Measurements from ENCODE around the gene CDK19. TPM values are rescaled to one million over a fixed set of nuclear protein-coding genes. Genes with fewer than 3 reads are reported as not detected.
A peak's percentile ranks its signal among the peaks of the same experiment; 100 is the strongest.

The CDK19 gene
- polyA plus RNA-seq, 1 donor (not counting 4 experiments of a cell fraction or from before 2014, with no cell fraction given), result 6.4 TPM

GRCh38 chr6:110656492-110656891, 158.8 kb downstream of the CDK19 start:
- H3K4me1 ChIP-seq (ENCODE audit: control insufficient read depth, extremely low read depth, insufficient read depth, low read length), result peaks cover 8% of the 10 kb centered on the region
- H3K27me3 ChIP-seq (ENCODE audit: control insufficient read depth, extremely low read depth, insufficient read depth, low read length), result no peaks in the 10 kb centered on the region
- H3K9ac ChIP-seq (ENCODE audit: control insufficient read depth, extremely low read depth, insufficient read depth, low read length), result no peak overlapping the region
- H2AFZ ChIP-seq (ENCODE audit: control insufficient read depth, low read length), result no peak overlapping the region
- H3K79me2 ChIP-seq (ENCODE audit: control insufficient read depth, insufficient read depth, low read length), result no peaks in the 10 kb centered on the region
- H3K36me3 ChIP-seq (ENCODE audit: control insufficient read depth in 2 of 2, extremely low read depth in 1 of 2, insufficient read depth in 2 of 2, low read length in 2 of 2), result peaks cover 0 to 3% of the 10 kb centered on the region in 2 experiments
- FAIRE-seq (no peak), DNase-seq (ENCODE audit: low read depth, low spot score) (no peak)
- H3K27ac ChIP-seq (ENCODE audit: control insufficient read depth, insufficient read depth, low read length), result peak overlapping the region; percentile 24
- dilution Hi-C loops (cut with MboI; ENCODE audit: extremely low pct_ligation_motif_present, low sequenced_read_pairs), result no loop called here
- H3K4me2 ChIP-seq (ENCODE audit: control insufficient read depth, extremely low read depth, insufficient read depth, low read depth, low read length), result no peak overlapping the region
- no peaks in the 10 kb centered on the region for H3K9me1 ChIP-seq (ENCODE audit: control insufficient read depth, extremely low read depth, insufficient read depth, low read length)
- TF ChIP-seq EZH2 (IDR thresholded peaks at IDR 0.05; ENCODE audit: low read length) (no peak), CTCF (optimal IDR thresholded peaks at IDR 0.05 in 1 of 3, IDR thresholded peaks at IDR 0.05 in 1 of 3, conservative IDR thresholded peaks at IDR 0.05 in 1 of 3; ENCODE audit: extremely low read depth in 1 of 3, insufficient read depth in 2 of 3, low read length in 3 of 3) (no peak)
- H3K4me3 ChIP-seq (ENCODE audit: control insufficient read depth in 2 of 3, extremely low read depth in 1 of 3, insufficient read depth in 2 of 3, low read depth in 1 of 3, low read length in 3 of 3), result no peak overlapping the region
- H4K20me1 ChIP-seq (ENCODE audit: control insufficient read depth, extremely low read depth, insufficient read depth, low read length), result no peaks in the 10 kb centered on the region
- no peaks in the 10 kb centered on the region for H3K9me3 ChIP-seq (ENCODE audit: control insufficient read depth, low read depth, low read length)

- dilution Hi-C loops (cut with MboI; ENCODE audit: extremely low pct_ligation_motif_present, low sequenced_read_pairs), result no loop called here
- Histone ChIP-seq H3K27me3 (ENCODE audit: control insufficient read depth, extremely low read depth, insufficient read depth, low read length) (no peaks in the 10 kb centered on the region), H3K79me2 (ENCODE audit: control insufficient read depth, insufficient read depth, low read length) (no peaks in the 10 kb centered on the region), H3K4me2 (ENCODE audit: control insufficient read depth, extremely low read depth, insufficient read depth, low read depth, low read length) (no peak overlapping the region), H3K9me1 (ENCODE audit: control insufficient read depth, extremely low read depth, insufficient read depth, low read length) (no peaks in the 10 kb centered on the region), H3K9ac (ENCODE audit: control insufficient read depth, extremely low read depth, insufficient read depth, low read length) (no peak overlapping the region), H3K9me3 (ENCODE audit: control insufficient read depth, low read depth, low read length) (no peaks in the 10 kb centered on the region), H3K36me3 (ENCODE audit: control insufficient read depth in 2 of 2, extremely low read depth in 1 of 2, insufficient read depth in 2 of 2, low read length in 2 of 2) (peaks cover 0 to 3% of the 10 kb centered on the region in 2 experiments), H2AFZ (ENCODE audit: control insufficient read depth, low read length) (no peak overlapping the region), H3K27ac (ENCODE audit: control insufficient read depth, insufficient read depth, low read length) (no peak overlapping the region), H4K20me1 (ENCODE audit: control insufficient read depth, extremely low read depth, insufficient read depth, low read length) (no peaks in the 10 kb centered on the region), H3K4me1 (ENCODE audit: control insufficient read depth, extremely low read depth, insufficient read depth, low read length) (peaks cover 8% of the 10 kb centered on the region), H3K4me3 (ENCODE audit: control insufficient read depth in 2 of 3, extremely low read depth in 1 of 3, insufficient read depth in 2 of 3, low read depth in 1 of 3, low read length in 3 of 3) (no peak overlapping the region)
- TF ChIP-seq CTCF (optimal IDR thresholded peaks at IDR 0.05 in 1 of 3, IDR thresholded peaks at IDR 0.05 in 1 of 3, conservative IDR thresholded peaks at IDR 0.05 in 1 of 3; ENCODE audit: extremely low read depth in 1 of 3, insufficient read depth in 2 of 3, low read length in 3 of 3) (no peak), EZH2 (IDR thresholded peaks at IDR 0.05; ENCODE audit: low read length) (no peak)
- DNase-seq (ENCODE audit: low read depth, low spot score), result no peak
- FAIRE-seq, result no peak
Observed at GRCh38 chr6:110655821-110656220, 159.4 kb downstream of the CDK19 start.
